ENCODE data around the gene SEC14L1.
A peak's percentile ranks its signal among the peaks of the same experiment; 100 is the strongest.
"Not testable (repeated sequence)": the region's sequence is repeated elsewhere in the genome, so short reads cannot be mapped to it uniquely, and the experiment has no call there.

Gene SEC14L1

DNA sequence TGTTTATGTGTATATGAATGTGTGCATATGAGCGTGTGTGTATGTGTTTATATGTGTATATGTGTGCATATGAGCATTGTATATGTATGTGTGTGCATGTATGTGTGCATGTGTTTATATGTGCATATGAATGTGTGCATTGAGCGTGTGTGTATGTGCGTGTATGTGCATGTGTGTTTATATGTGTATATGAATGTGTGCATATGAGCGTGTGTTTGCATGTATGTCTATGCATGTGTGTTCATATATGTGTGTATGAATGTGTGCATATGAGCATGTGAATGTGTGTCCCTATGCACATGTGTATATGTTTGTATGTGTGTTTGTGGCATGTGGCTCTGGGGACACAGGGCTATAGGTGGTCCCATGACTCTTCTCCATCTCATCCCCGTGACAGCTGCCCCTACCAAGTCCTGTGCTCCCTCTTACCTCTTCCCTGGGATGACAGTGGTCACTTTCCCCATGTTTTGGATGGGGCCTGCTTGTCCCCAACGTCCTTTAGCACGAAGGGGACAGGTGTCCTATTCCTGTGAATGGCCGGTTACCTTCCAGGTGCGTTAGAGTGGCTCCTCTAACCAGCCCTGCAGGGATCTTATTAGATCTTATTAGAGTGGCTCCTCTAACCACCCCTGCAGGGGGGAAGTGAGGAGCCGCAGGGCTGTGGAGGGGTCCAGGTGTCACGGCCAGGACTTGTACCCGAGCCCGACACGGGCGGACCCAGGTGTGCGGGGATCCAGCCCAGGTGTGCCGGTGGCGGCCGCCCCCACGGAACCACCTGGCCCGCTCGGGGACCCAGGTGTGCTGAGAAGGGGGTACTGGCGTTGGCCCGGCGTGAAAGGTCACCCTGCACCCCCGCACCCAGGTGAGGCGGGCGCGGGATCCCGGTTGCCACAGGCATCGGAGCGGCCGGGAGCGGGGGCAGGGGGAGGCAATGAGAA lies 105.6 kb downstream of the SEC14L1 start:
- DNase-seq: no peak

DNA sequence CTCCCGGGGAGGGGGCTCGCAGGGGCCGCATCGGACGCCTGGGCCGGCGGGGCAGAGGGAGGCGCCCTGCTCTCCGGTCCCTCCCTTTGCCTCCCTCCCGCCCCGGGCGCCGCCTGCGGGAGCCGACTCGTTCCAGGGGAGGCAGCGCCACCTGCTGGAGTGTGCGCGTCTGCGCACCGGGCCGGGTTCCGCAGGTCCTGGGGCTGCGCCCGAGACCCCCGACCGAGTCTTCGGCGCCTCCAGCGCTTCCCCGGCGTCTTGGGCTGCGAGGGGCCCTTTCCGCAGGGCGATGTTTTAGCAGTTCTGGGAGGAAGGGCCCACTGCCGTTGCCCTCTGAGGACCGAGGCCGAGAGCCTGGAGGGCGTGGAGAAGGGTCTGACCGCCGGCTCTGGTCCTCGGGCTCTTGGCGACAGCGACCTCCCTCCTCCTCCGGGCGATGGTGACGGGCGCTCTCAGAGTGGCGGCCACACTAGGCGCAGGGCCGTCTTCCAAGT lies 106.3 kb downstream of the SEC14L1 start:
- peak; percentile 79 for DNase-seq

DNA sequence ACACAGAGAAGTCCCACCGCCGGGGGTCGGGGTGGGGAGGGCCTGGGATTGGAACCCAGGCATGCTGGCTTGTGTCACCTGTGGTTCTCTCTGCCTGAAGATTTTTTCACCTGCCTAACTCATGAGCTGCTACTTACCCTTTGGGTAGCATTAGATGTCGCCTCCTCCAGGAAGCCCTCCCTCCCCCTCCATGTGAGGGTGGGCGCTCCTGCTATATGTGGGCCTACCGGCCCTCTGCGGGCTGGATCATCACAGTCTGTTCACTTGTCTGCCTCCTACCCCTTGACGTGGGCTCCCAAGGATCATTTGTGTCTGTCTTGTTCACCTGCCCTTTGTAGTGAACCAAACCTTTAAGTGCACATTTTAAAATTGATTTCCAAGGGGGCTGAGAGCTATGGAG lies 106.8 kb downstream of the SEC14L1 start:
- DNase-seq: no peak

DNA sequence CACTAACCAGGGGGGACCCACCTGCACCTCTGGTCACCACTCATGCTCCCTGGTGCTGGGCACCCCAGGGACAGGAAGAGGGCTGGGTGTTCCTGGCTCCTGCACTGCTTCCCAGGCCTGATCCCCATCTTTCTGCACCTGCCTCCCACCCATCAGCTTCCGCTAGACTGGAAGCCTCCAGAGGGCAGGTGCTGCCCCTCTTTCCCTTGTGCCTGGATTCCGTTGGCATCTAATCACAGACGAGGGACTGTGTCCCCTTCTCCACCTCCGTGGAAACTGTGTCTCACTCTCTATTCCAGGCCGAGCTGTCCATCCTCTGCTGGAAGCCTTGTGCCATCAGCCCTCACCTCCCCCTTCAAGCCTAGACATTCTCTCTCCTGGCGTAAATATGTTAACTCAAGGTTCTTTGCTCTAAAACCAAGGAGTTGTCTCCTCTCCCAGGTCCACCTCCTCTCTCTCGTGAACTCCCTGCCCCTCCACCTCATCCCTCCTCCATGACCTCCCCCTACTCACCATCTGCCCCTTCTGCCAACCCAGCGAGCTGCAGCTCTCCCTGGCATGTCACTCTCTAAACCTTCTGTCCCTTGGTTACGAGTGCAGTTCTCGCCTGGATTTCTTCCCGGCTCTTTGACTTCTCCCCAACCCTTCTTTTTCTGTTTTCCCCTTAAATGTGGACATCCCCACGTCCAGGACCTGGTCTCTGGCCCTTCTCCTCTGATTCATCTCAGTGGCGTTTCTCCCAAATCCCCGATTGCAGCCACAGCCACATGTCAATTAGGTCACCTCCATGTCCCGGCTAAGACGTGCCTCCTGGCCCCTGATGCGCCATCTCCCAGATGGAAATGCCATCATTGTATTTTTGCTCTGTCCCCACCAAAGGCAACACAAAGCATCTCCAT lies 107.7 kb downstream of the SEC14L1 start:
- no peak for DNase-seq

- DNase-seq: no peak
Measured at GRCh38 chr17:77251622-77252183, 110.9 kb downstream of the SEC14L1 start.

DNA sequence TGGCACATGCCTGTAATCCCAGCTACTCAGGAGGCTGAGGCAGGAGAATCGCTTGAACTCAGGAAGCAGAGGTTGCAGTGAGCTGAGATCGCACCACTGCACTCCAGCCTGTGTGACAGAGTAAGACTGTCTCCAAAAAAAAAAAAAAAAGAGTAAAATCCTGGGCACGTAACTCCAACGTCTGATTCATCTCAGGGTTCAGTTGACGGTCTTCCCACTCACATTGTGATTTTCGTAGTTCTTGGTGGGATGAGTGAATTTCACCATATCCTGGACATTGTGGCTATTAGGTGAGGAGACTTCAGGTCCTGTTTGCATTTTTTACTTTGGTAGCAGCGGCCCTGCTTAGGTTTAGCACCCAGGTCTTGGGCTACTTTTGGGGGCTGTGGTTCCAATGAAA lies 111.5 kb downstream of the SEC14L1 start:
- DNase-seq: not testable (repeated sequence)

- DNase-seq: no peak
Measured at GRCh38 chr17:77253611-77254051, 112.9 kb downstream of the SEC14L1 start.

DNA sequence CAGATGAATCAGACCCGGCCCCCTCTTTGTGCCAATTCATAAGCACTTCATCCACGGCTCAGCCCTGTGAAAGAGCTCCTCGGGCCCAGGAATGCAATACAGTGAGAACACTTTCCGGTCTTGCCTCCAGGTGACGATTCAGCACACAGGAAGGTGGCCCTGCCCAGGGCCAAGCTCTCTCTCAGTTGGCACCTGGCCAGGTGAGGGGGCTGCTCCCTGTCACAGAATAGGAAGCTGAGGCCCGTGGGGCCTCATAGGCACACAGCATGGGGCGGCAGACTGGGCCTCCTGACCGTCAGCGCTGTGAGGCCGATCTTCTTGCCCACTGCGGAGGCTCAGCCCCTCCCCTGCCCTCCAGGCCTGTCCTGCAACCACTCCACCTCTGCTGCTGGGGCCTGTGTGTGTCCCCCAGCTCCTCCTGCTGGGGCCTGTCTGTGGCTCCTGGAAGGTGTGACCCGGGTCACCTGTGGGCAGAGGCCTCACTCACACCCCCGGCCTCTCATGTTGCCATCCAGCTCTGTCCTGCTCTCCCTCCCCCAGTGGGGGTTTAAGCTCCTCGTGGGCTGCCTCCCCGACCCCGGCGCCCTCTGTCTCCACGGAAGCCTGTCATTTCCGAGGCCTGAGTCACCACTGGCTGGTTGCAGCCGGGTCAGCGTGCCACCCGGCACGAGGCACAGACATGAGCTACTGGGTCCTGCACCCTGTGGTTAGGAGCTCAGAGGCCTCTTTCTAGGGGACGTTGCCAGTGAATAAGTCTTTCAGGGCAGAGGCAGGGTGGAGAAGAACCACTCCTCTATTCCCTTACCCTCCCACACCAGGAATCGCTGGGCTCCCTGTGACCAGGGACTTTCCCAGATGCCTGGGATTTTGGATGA lies 114.4 kb downstream of the SEC14L1 start:
- no peak for DNase-seq

GRCh38 chr17:77255970-77256369 lies 115.2 kb downstream of the SEC14L1 start:
- not testable (repeated sequence) for DNase-seq

GRCh38 chr17:77256710-77257109 lies 115.9 kb downstream of the SEC14L1 start:
- DNase-seq: no peak

DNA sequence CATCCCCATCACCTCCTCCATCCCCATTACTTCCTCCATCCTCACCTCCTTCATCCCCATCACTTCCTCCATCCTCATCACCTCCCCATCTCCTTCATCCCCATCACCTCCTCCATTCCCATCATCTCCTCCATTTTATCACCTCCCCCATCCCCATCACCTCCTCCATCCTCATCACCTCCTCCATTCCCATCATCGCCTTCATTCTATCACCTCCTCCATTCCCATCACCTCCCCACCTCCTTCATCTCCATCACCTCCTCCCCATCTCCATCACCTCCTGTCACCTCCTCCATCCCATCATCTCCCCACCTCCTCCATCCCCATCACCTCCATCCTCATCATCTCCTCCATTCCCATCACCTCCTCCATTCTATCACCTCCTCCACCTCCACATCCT lies 116.4 kb downstream of the SEC14L1 start:
- no peak for DNase-seq

DNA sequence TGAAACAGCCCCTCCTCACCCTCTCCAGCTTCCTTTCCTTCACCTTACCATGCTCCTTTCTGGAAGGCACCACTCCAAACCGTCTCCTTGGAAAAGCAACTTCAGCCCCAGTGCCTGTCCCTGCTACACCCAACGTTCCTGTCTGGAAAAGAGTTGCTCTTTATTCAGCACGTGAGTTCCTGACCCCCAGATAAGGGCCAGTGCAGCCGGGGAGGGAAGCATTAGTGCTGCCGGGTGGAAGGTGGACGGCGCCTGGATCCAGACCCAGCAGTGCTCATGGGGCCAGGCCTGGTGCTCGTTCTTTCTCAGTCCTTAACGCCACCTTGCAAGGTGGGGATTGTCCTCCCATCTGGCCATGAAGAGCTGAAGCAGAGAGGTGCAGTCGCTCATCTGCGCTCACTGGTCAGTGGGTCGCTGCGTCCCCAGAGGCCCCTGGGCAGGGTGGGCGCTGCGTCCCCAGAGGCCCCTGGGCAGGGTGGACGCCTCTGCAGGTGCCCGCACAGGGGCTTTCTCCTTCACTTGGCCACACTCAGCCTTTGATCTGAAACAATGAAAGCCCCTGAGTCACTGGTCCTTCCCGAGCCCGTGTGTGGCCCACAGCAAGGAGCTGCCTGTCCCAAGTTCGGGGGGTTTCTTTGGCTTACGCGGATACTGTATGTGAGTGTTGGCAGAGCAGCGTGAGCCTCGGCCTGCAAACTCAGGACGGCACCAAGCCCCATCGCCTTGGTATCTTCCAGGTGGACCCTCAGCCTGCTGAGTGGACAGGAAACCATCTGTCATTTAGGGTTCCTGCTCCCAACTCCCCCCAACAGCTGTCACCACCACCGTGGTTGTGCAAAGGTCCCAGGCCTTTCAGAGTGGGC lies 117.1 kb downstream of the SEC14L1 start:
- no peak for DNase-seq

DNA sequence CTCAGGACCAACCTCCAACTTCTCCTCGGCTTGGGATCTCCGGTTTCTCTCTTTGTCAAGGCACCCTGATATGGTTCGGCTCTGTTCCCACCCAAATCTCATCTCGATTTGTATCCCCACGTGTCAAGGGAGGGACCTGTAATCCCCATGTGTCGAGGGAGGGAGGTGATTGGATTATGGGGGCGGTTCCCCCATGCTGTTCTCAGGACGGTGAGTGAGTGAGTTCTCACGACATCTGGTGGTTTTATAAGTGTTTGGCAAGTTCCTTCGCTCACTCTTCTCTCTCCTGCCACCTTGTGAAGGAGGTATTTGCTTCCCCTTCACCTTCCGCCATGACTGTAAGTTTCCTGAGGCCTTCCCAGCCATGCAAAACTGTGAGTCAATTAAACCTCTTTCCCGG lies 117.9 kb downstream of the SEC14L1 start:
- DNase-seq: no peak

DNA sequence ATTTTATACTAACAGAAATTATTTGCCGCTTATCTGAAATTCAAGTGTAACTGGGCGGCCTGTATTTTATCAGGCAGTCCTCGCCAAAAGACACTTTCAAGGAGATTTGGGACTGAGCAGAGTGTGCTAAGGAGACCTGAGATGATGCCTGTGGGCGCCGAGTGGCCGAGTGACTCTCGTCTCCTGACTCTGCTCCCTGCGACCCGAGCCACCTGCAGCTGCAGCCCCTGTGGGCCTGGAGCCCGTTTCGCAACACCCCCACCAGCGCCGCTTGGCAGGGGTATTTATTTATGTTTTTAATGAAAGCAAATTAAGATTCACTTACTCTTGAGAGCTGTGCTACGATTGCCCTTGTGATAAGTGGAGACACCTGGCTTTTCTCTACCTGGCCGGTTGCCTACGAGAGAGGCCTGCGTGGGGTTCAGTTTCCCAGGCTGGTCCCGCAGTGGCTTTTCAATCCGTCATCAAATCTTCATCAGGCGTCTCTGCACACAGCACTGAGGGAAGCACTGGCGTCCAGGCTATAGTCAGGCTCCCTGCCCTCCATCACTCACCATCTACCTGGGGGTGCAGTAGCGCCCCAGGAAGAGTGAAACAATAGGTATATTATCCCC lies 124.0 kb downstream of the SEC14L1 start:
- no peak for DNase-seq

DNA sequence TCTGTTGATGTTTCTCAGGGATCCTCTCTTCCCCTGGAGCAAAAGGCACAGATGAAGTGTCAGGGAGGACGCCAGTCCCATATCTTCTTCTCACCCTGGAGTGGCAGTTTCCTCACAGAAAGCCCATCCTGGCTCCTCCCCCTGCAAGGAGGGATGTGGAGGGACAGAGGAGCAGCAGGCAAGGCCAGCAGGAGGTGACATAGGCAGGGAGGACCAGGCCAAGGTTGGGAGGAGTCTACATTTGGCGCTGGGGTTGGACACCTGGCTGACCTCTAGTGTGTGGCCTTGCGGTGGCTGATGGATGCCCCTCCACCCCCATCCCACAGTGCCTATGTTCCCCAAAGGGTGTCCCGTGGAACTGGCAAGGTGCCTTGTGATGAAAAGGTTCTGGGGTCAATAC lies 125.4 kb downstream of the SEC14L1 start:
- no peak for DNase-seq
